Ectodermal cell (in vitro differentiated cells): ENCODE measurements around the gene PSORS1C2. TPM values are rescaled to one million over a fixed set of nuclear protein-coding genes. Genes with fewer than 3 reads are reported as not detected.
"Not testable (repeated sequence)": the region's sequence is repeated elsewhere in the genome, so short reads cannot be mapped to it uniquely, and the experiment has no call there.

ENCODE experiments used
- H3K27ac ChIP-seq: 2 replicates; pipeline ENCODE4 v1.7.0; 2013; ENCODE audit warnings: mild to moderate bottlenecking, low read depth, low read length; ENCODE audit not compliant: insufficient read depth, poor library complexity, severe bottlenecking
- H3K27me3 ChIP-seq: 2 replicates; pipeline ENCODE4 v1.7.0; 2013; ENCODE audit warnings: mild to moderate bottlenecking, low read length; ENCODE audit not compliant: insufficient read depth, control insufficient read depth, poor library complexity, severe bottlenecking
- H3K36me3 ChIP-seq: one replicate; pipeline ENCODE4 v1.7.0; 2013; ENCODE audit warnings: low read length; ENCODE audit not compliant: control insufficient read depth, insufficient read depth
- H3K4me1 ChIP-seq: one replicate; pipeline ENCODE4 v1.7.0; 2013; ENCODE audit warnings: low read length; ENCODE audit not compliant: control insufficient read depth, insufficient read depth
- H3K4me3 ChIP-seq: 2 replicates; pipeline ENCODE4 v1.7.0; 2013; ENCODE audit warnings: low read depth, low read length, control low read depth; ENCODE audit not compliant: insufficient read depth
- H3K9me3 ChIP-seq: 2 replicates; pipeline ENCODE4 v1.7.0; 2013; ENCODE audit warnings: mild to moderate bottlenecking, low read length, moderate library complexity; ENCODE audit not compliant: control insufficient read depth
- WGBS, 2 experiments: methylation state at CpG; one replicate each; pipeline ENCODE4 v1.1.7; 2013; ENCODE audit warnings: missing lambda C conversion rate in 2 of 2; 5-methylcytosine and 5-hydroxymethylcytosine counted together
- polyA plus RNA-seq, 4 experiments: library from polyadenylated mRNA; stranded (reverse); fragments of 50-300 nt; gene quantifications; one replicate each; pipeline ENCODE4 v1.2.3, GENCODE V29; 2013

PSORS1C2 gene
- polyA plus RNA-seq (2013, experiment 1 of 4), result not detected
- not detected for polyA plus RNA-seq (2013, experiment 2 of 4)
- not detected for polyA plus RNA-seq (2013, experiment 3 of 4)
- not detected for polyA plus RNA-seq (2013, experiment 4 of 4)

DNA sequence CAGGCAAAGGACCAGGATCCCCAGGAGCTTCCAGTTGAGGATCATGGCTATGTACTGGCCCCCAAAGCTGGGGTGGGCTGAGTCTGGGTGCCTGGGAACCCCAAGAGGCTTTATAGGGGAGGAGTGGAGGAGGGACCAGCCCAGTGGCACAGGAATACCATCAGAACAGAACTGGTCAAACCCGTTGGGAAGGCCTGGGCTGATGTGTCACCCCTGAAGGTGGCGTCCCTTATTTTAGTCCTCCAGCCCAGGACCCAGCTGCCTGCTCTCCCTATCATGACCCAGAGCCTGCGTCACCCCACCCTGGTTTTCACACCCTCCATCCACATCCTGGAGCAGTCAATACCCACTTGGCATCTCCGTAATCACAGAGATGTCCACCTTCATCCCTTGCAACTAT, at the start of gene PSORS1C2:
Gene PSORS1C2 (minus strand): TSS at position 85 of the 400 bp plus-strand sequence. CDS start 40 bp downstream, at position 45.
- H3K27ac ChIP-seq, result no peak within 1 kb of the TSS
- H3K4me1 ChIP-seq, result peaks cover 14% of the 10 kb centered on the region
- no peaks in the 10 kb centered on the region for H3K27me3 ChIP-seq
- no peak within 1 kb of the TSS for H3K4me3 ChIP-seq
- no peaks in the 10 kb centered on the region for H3K9me3 ChIP-seq
- 91 to 93% methylated on average over 4 of the region's 4 CpGs for WGBS, 2 experiments
- H3K36me3 ChIP-seq, result peaks cover 3% of the 10 kb centered on the region

DNA sequence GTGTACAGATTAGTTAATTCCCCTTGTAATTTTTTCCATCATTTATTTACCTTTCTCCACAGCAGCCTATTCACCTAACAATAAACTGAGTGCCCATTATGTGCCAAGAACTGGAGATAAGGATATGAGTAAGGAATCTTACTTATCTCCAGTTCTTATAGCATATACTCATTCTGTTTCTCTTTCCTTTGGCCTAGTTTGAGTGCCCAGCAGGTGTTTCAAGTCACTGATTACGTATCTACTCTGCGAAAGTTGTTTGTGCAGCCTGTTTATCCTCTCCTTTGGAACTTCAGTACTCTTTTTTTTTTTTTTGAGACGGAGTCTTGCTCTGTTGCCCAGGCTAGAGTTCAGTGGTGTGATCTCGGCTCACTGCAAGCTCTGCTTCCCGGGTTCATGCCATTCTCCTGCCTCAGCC, 48.9 kb upstream of the PSORS1C2 start:
- Histone ChIP-seq H3K9me3 (no peaks in the 10 kb centered on the region), H3K27ac (no peak overlapping the region), H3K4me3 (no peak overlapping the region), H3K36me3 (no peaks in the 10 kb centered on the region), H3K27me3 (no peaks in the 10 kb centered on the region), H3K4me1 (no peaks in the 10 kb centered on the region)
- WGBS, 2 experiments, result 93 to 96% methylated on average over 5 of the region's 5 CpGs

DNA sequence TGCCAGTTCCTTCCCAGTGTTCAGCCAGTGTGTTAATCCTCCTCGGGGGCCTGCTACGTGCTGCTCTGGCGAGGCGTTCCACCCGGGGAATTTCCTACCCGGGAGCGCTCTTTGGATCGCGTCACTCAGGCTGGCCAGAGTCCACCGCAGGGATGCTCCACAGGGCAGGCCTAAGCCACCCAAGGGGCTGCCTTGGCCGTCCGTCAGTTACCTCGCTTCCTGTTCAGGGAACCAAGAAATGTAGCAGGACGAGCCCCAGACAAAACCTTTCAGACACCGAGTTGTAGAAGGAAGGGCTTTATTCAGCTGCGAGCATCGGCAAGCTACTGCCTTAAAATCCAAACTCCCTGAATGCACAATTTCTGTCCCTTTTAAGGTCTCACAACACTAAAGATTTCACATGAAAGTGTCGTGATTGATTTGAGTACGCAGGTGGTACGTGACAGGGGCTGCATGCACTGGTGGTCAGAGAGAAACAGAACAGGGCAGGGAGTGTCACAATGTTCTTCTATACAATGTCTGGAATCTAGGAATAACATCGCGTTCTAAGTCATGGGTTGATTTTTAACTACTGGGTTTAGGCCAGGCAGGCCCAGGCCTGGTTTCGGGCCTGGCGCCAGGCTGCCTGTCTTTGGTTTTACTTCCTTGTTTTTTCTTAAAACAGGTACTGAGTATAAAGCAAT, 47.3 kb upstream of the PSORS1C2 start:
- Histone ChIP-seq H3K9me3 (no peaks in the 10 kb centered on the region), H3K27me3 (no peaks in the 10 kb centered on the region), H3K36me3 (no peaks in the 10 kb centered on the region), H3K4me3 (no peak overlapping the region), H3K4me1 (no peaks in the 10 kb centered on the region), H3K27ac (no peak overlapping the region)
- WGBS, 2 experiments, result 90 to 91% methylated on average over 24 of the region's 24 CpGs

- not testable (repeated sequence) for H3K27ac ChIP-seq, H3K9me3 ChIP-seq, H3K27me3 ChIP-seq, H3K4me1 ChIP-seq, H3K36me3 ChIP-seq, H3K4me3 ChIP-seq
- 89 to 93% methylated on average over 4 of the region's 4 CpGs for WGBS, 2 experiments
Measured at GRCh38 chr6:31185695-31186051, 46.8 kb upstream of the PSORS1C2 start.

DNA sequence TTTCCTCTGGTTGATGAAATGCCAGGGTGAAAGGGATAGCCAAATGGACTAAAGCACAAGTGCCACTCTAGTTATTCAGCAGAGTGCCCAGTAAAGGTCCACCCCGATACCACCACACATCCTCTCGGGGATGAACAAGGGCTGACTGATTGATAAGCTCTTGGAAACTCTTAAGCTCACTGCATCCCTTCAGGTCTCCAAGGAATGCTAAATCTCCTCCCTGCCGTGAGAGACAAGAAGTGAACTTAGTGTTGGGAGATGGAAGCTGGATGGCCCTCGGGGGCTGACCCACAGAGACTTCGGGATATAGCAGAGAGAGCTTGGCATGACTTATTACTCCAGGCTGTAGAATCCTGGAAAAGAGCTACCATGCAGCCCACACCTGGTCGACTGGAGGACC, 45.0 kb upstream of the PSORS1C2 start:
- not testable (repeated sequence) for H3K36me3 ChIP-seq, H3K4me1 ChIP-seq, H3K27me3 ChIP-seq, H3K27ac ChIP-seq, H3K4me3 ChIP-seq, H3K9me3 ChIP-seq
- WGBS, 2 experiments, result 49 to 52% methylated on average over 6 of the region's 6 CpGs

DNA sequence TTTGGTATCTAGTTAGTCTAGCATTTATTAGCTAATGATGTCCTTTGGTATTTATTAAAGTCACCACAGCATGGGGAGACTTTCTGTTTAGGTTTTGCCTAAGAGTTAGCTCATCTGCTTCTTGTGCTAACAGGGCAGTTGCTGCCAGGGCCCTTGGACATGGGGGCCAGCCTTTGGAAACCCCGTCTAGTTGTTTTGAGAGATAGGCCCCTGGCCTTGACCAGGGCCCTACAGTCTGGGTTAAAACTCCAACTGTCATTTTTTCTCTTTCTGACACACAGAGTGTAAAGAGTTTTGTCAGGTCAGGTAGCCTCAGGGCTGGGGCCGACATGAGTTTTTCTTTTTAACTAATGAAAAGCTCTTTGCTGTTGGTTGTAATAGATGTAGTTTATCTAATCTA, 44.4 kb upstream of the PSORS1C2 start:
- WGBS, 2 experiments, result 95 to 100% methylated on average over 1 of the region's 2 CpGs
- not testable (repeated sequence) for H3K36me3 ChIP-seq, H3K9me3 ChIP-seq, H3K27ac ChIP-seq, H3K4me3 ChIP-seq, H3K4me1 ChIP-seq, H3K27me3 ChIP-seq

DNA sequence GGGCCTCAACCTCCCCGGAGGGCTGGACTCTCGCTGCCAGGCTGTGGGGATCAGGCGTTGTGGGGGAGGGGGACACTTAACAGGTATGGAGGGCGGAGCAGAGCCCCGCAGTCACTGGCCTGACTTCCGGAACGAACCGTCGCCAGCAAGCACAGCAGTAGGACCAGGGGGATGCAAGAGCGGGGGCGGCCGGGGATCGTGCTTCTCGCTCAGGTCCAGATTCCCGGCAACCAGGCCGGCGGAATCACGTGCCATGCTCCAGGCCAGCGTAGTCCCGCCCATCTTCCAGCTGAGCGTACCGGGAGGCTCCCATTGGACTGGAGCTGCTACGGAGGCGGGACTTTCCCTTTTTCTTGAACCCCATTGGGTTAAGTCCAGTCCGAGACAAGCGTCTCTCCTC, 41.6 kb upstream of the PSORS1C2 start:
- no peaks in the 10 kb centered on the region for H3K36me3 ChIP-seq
- H3K9me3 ChIP-seq, result no peaks in the 10 kb centered on the region
- H3K4me1 ChIP-seq, result no peaks in the 10 kb centered on the region
- no peak overlapping the region for H3K4me3 ChIP-seq
- no peaks in the 10 kb centered on the region for H3K27me3 ChIP-seq
- no peak overlapping the region for H3K27ac ChIP-seq
- 94 to 95% methylated on average over 26 of the region's 26 CpGs for WGBS, 2 experiments

GRCh38 chr6:31179896-31180295, 41.0 kb upstream of the PSORS1C2 start:
- Histone ChIP-seq H3K27ac (no peak overlapping the region), H3K27me3 (no peaks in the 10 kb centered on the region), H3K9me3 (no peaks in the 10 kb centered on the region), H3K4me3 (no peak overlapping the region), H3K36me3 (no peaks in the 10 kb centered on the region), H3K4me1 (no peaks in the 10 kb centered on the region)
- whole genome bisulfite sequencing, 2 experiments, result 90 to 98% methylated on average over 8 of the region's 8 CpGs

- H3K4me3 ChIP-seq, result no peak overlapping the region
- no peaks in the 10 kb centered on the region for H3K4me1 ChIP-seq
- no peaks in the 10 kb centered on the region for H3K27me3 ChIP-seq
- H3K9me3 ChIP-seq, result no peaks in the 10 kb centered on the region
- 90 to 95% methylated on average over 4 of the region's 4 CpGs for WGBS, 2 experiments
- no peak overlapping the region for H3K27ac ChIP-seq
- no peaks in the 10 kb centered on the region for H3K36me3 ChIP-seq
Measured at GRCh38 chr6:31179042-31179386, 40.1 kb upstream of the PSORS1C2 start.

DNA sequence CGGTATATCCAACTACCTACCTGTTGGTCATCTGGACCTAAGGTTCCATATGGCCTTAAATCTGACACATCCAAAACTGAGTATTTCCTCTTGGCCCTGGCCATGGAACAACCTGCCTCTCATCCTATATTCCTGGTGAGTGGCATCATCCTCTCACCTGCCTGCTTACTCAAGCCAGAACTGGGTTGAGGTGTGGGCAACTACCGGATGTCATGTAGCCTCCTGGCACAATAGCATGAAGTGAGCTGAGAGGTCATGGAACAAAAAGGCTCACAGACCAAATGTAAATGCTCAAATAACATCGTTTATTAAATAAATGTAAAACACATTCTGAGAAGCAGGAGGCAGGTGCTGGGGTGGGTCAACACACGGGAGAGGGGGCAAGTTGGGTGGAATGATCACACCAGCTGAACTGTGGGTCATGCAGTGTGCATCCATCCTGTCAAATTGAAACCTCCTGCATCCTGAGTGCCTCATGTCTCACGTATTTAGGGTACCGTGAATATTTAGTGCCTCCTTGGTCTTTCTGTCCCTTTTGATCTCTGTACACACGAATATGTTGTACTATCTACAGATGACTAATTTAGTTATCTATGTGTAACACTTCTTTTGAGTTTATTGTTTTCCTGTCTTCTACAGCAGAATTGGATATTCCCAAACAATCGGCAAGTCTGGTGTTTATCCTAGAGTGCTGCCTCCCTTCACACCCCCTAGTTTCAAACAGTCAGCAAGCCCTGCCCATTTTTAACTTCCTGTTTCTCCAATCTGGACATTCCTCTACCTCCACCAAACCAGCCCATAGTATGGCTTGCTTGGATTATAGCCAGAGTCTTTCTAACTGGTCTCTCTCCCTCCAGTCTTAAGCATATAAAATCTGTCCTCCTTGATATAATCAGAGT, 39.5 kb upstream of the PSORS1C2 start:
- Histone ChIP-seq H3K36me3 (no peaks in the 10 kb centered on the region), H3K4me3 (no peak overlapping the region), H3K27me3 (no peaks in the 10 kb centered on the region), H3K9me3 (no peaks in the 10 kb centered on the region), H3K27ac (no peak overlapping the region), H3K4me1 (peaks cover under 1% of the 10 kb centered on the region)
- WGBS, 2 experiments, result 96% methylated on average over 7 to 8 of the region's 8 CpGs
